SK-N-SH (cell line): ENCODE results near the gene HSPB2. TPM values are rescaled to one million over a fixed set of nuclear protein-coding genes. Genes with fewer than 3 reads are reported as not detected.

Source experiments
- CTCF ChIA-PET: fragments of 300-600, 350-600 bp; formaldehyde crosslinking; extraction: SDS; loops from one replicate; lab custom pipeline; 2021; lab: Yijun Ruan, JAX
- POLR2A ChIA-PET: fragments of 350-600 bp; sonication (Branson Sonifier 250); formaldehyde crosslinking; extraction: SDS; loops from one replicate; lab custom pipeline; 2020; ENCODE audit warnings: antibody characterized with exemption, inconsistent platforms; lab: Yijun Ruan, JAX
- DNase-seq: peaks from one replicate; pipeline ENCODE4 v3.0.0; 2012
- H2AFZ ChIP-seq: fragments of 200-600 bp; sonication (generic); 2 replicates; pipeline ENCODE4 v1.8.1; 2016; ENCODE audit warnings: antibody characterized with exemption, mild to moderate bottlenecking, low read depth
- H3F3A ChIP-seq: fragments of 200-600 bp; sonication (generic); replicated peaks from 2 replicates; pipeline ENCODE3; 2016; ENCODE audit warnings: antibody characterized with exemption, mild to moderate bottlenecking; ENCODE audit not compliant: insufficient read depth
- H3K27ac ChIP-seq, 2 experiments: fragments of 200-500 bp in 1 of 2; fragments of 200-600 bp in 1 of 2; sonication (Bioruptor generic) in 1 of 2; sonication (generic), shearing (Covaris generic) in 1 of 2; 2 replicates each; pipeline versions ENCODE4 v1.5.1 to v1.6.1; 2014 to 2016; ENCODE audit warnings: low read depth in 2 of 2, inconsistent platforms in 1 of 2, low read length in 1 of 2, mild to moderate bottlenecking in 1 of 2, mixed read lengths in 1 of 2
- H3K27me3 ChIP-seq: fragments of 200-600 bp; sonication (generic), shearing (Covaris generic); 2 replicates; pipeline ENCODE4 v1.6.1; 2016; ENCODE audit warnings: mixed run types; ENCODE audit not compliant: insufficient read depth
- H3K36me3 ChIP-seq, 2 experiments: fragments of 200-500 bp in 1 of 2; fragments of 200-600 bp in 1 of 2; sonication (Bioruptor generic) in 1 of 2; sonication (generic) in 1 of 2; replicated peaks in 1 of 2; 2 replicates each; pipeline versions ENCODE3 to v1.5.1; 2014 to 2016; ENCODE audit warnings: low read length in 1 of 2, mild to moderate bottlenecking in 1 of 2; ENCODE audit not compliant: insufficient read depth in 2 of 2, control insufficient read depth in 1 of 2
- H3K4me1 ChIP-seq, 2 experiments: fragments of 200-500 bp in 1 of 2; fragments of 200-600 bp in 1 of 2; sonication (Bioruptor generic) in 1 of 2; sonication (generic), shearing (Covaris generic) in 1 of 2; 2 replicates each; pipeline versions ENCODE4 v1.5.1 to v1.6.1; 2014 to 2016; ENCODE audit warnings: low read depth in 1 of 2, low read length in 1 of 2, mixed run types in 1 of 2; ENCODE audit not compliant: insufficient read depth in 2 of 2, control insufficient read depth in 1 of 2
- H3K4me2 ChIP-seq: fragments of 200-600 bp; sonication (generic), shearing (Covaris generic); 2 replicates; pipeline ENCODE4 v1.6.1; 2017; ENCODE audit warnings: mixed run types
- H3K4me3 ChIP-seq, 2 experiments: fragments of 200-500 bp in 1 of 2; fragments of 200-600 bp in 1 of 2; sonication (Bioruptor generic) in 1 of 2; sonication (generic), shearing (Covaris generic) in 1 of 2; 2 replicates each; pipeline versions ENCODE4 v1.5.1 to v1.8.1; 2014 to 2016; ENCODE audit warnings: low read depth in 2 of 2, inconsistent platforms in 1 of 2, low read length in 1 of 2, mild to moderate bottlenecking in 1 of 2, mixed read lengths in 1 of 2, moderate library complexity in 1 of 2
- H3K79me2 ChIP-seq: fragments of 200-600 bp; sonication (generic); 2 replicates; pipeline ENCODE4 v1.8.1; 2017; ENCODE audit warnings: mild to moderate bottlenecking; ENCODE audit not compliant: insufficient read depth
- H3K9ac ChIP-seq: fragments of 200-600 bp; sonication (generic); 2 replicates; pipeline ENCODE4 v1.6.1; 2017; ENCODE audit warnings: mixed run types
- H3K9me2 ChIP-seq: fragments of 200-600 bp; sonication (generic); 2 replicates; pipeline ENCODE4 v1.6.1; 2017; ENCODE audit warnings: mixed run types
- H3K9me3 ChIP-seq: fragments of 200-600 bp; sonication (generic); 2 replicates; pipeline ENCODE4 v1.6.1; 2017; ENCODE audit warnings: mixed run types, mild to moderate bottlenecking, moderate library complexity
- H4K20me1 ChIP-seq: fragments of 200-600 bp; sonication (generic); 2 replicates; pipeline ENCODE4 v1.6.1; 2017; ENCODE audit warnings: mild to moderate bottlenecking, mixed run types; ENCODE audit not compliant: insufficient read depth
- CHD2 ChIP-seq: fragments of 150-350 bp; IDR thresholded peaks from 2 replicates; pipeline ENCODE4 v1.6.1; 2018; ENCODE audit warnings: low read length; ENCODE audit not compliant: partially characterized antibody
- CTCF ChIP-seq: fragments of 200-600 bp; sonication (generic); IDR thresholded peaks from 2 replicates; pipeline ENCODE4 v1.6.1; 2017; ENCODE audit warnings: antibody characterized with exemption, mild to moderate bottlenecking, moderate library complexity
- EP300 ChIP-seq, 2 experiments: IDR thresholded peaks; 2 replicates each; pipeline versions ENCODE4 v1.4.0 to v1.6.1; 2012; ENCODE audit warnings: borderline replicate concordance in 1 of 2, low read depth in 1 of 2, low read length in 1 of 2
- EZH2phosphoT487 ChIP-seq: fragments of 200-600 bp; sonication (generic); IDR thresholded peaks from 2 replicates; pipeline ENCODE4 v1.6.1; 2017; ENCODE audit warnings: low read depth, mixed run types, mild to moderate bottlenecking, antibody characterized with exemption, moderate library complexity, borderline replicate concordance
- FOXM1 ChIP-seq: IDR thresholded peaks from 2 replicates; pipeline ENCODE4 v1.4.0; 2012; ENCODE audit warnings: low read depth, mild to moderate bottlenecking
- GABPA ChIP-seq: IDR thresholded peaks from 2 replicates; pipeline ENCODE4 v1.4.0; 2012; ENCODE audit warnings: low read depth, mild to moderate bottlenecking
- IRF3 ChIP-seq: fragments of 150-350 bp; IDR thresholded peaks from 2 replicates; pipeline ENCODE4 v1.6.1; 2016; ENCODE audit warnings: mild to moderate bottlenecking, low read depth, low read length
- MAX ChIP-seq: IDR thresholded peaks from 2 replicates; pipeline ENCODE4 v1.4.0; 2012; ENCODE audit warnings: low read depth
- MEF2A ChIP-seq: IDR thresholded peaks from 2 replicates; pipeline ENCODE4 v1.4.0; 2012; ENCODE audit warnings: low read depth, borderline replicate concordance
- MXI1 ChIP-seq: IDR thresholded peaks from 2 replicates; pipeline ENCODE4 v1.6.1; 2012; ENCODE audit warnings: mild to moderate bottlenecking, low read depth, low read length, improper control_type of control experiment
- NRF1 ChIP-seq: IDR thresholded peaks from 2 replicates; pipeline ENCODE4 v1.6.1; 2012; ENCODE audit warnings: low read depth, mild to moderate bottlenecking, low read length
- PBX3 ChIP-seq: IDR thresholded peaks from 2 replicates; pipeline ENCODE4; 2012
- POLR2AphosphoS5 ChIP-seq: IDR thresholded peaks from 2 replicates; pipeline ENCODE4 v1.6.1; 2012; ENCODE audit warnings: low read depth, low read length
- RCOR1 ChIP-seq: fragments of 150-350 bp; IDR thresholded peaks from 2 replicates; pipeline ENCODE4 v1.6.1; 2017; ENCODE audit warnings: antibody characterized with exemption, low read length
- RFX5 ChIP-seq: IDR thresholded peaks from 2 replicates; pipeline ENCODE4 v1.6.1; 2012; ENCODE audit warnings: mild to moderate bottlenecking, improper control_type of control experiment, low read length
- SIN3A ChIP-seq: IDR thresholded peaks from 2 replicates; pipeline ENCODE4 v1.6.1; 2012; ENCODE audit warnings: low read depth, mild to moderate bottlenecking, low read length, moderate library complexity, borderline replicate concordance
- SMC3 ChIP-seq: IDR thresholded peaks from 2 replicates; pipeline ENCODE4 v1.6.1; 2012; ENCODE audit warnings: low read depth, low read length, improper control_type of control experiment
- TCF12 ChIP-seq: IDR thresholded peaks from 2 replicates; pipeline ENCODE4 v1.4.0; 2012
- YY1 ChIP-seq: IDR thresholded peaks from 2 replicates; pipeline ENCODE4 v1.4.0; 2012; ENCODE audit warnings: low read depth, mild to moderate bottlenecking
- ZBTB33 ChIP-seq: IDR thresholded peaks from 2 replicates; pipeline ENCODE4 v1.4.0; 2012; ENCODE audit warnings: low read depth, borderline replicate concordance
- WGBS: methylation state at CpG from one replicate; pipeline ENCODE4 v1.1.6; 2017; ENCODE audit warnings: low lambda C conversion rate; 5-methylcytosine and 5-hydroxymethylcytosine counted together
- polyA plus RNA-seq, 3 experiments: library from polyadenylated mRNA; depleted of rRNA; stranded (reverse); fragments of >200 nt; gene quantifications; 2 replicates each; pipeline ENCODE4 v1.2.3, GENCODE V29; 2012

Gene HSPB2
- polyA plus RNA-seq, 1 of the 3 experiments (the other 2 are of a cell fraction) = not detected

GRCh38 chr11:111870886-111871692, 41.4 kb upstream of the HSPB2 start, which contains the start of gene ALG9 (continued):
- TF ChIP-seq TCF12 (no peak), SMC3 (no peak; the same call in 1 of the 2 replicates), SIN3A (peak; percentile 42; the same call in 1 of the 2 replicates), ZBTB33 (no peak), NRF1 (peak; percentile 47; the same call in 1 of the 2 replicates), CHD2 (peak; percentile 6), YY1 (peak; percentile 85), POLR2AphosphoS5 (peak; percentile 68), RFX5 (peak; percentile 50; the same call in 1 of the 2 replicates), EZH2phosphoT487 (no peak)

GRCh38 chr11:111871693-111872161, 40.8 kb upstream of the HSPB2 start:
- TF ChIP-seq IRF3 (no peak), GABPA (no peak), YY1 (no peak), PBX3 (no peak), MEF2A (no peak), EZH2phosphoT487 (no peak), RFX5 (no peak), FOXM1 (no peak), EP300 (IDR thresholded peaks at IDR 0.05; ENCODE audit: borderline replicate concordance in 1 of 2, low read depth in 1 of 2, low read length in 1 of 2) (no peak), RCOR1 (no peak), MAX (no peak), CHD2 (no peak), TCF12 (no peak), POLR2AphosphoS5 (no peak), CTCF (no peak), SMC3 (no peak), MXI1 (no peak), SIN3A (no peak)
- Histone ChIP-seq H3K36me3 (peaks cover 16 to 30% of the 10 kb centered on the region in 2 experiments), H3K9me3 (no peaks in the 10 kb centered on the region), H4K20me1 (no peaks in the 10 kb centered on the region), H3K9ac (peak overlapping the region; percentile 86; the same call in 1 of the 2 replicates), H3K4me2 (peak overlapping the region; percentile 85), H3K9me2 (no peaks in the 10 kb centered on the region), H3K27ac (peak overlapping the region; percentile 81 to 93), H3K27me3 (no peaks in the 10 kb centered on the region), H3F3A (peaks cover 3% of the 10 kb centered on the region), H3K4me3 (peak overlapping the region; percentile 81 to 85), H2AFZ (peak overlapping the region; percentile 90), H3K79me2 (peaks cover 20% of the 10 kb centered on the region), H3K4me1 (peaks cover 0 to 6% of the 10 kb centered on the region in 2 experiments; a peak in 3 of 4 replicates)
- 40% methylated on average over 5 of the region's 5 CpGs for WGBS
- peak; percentile 28 for DNase-seq
- ChIA-PET CTCF (interaction anchor here (0.6 to 1.6 kb wide), 9 partner anchors 14 to 269 kb away, joined by 3 to 6 read pairs (median 4); no protein-coding TSS in a partner anchor), POLR2A (interaction anchor here (1.1 to 1.7 kb wide), 3 partner anchors 14 to 215 kb away, joined by 3 to 9 read pairs (median 4); partner anchors contain the start of genes SDHD and TIMM8B)
